Esophagus mucosa (tissue), 1 donor: ENCODE results near the gene HOTAIR. TPM values are rescaled to one million over a fixed set of nuclear protein-coding genes. Genes with fewer than 3 reads are reported as not detected.

Source experiments
- ATAC-seq: fragments of 200-7000 bp; cut with Tn5 transposase; one replicate; pipeline ENCODE4 v1.9.1; 2020
- total RNA-seq: library from RNA; stranded (reverse); gene quantifications from one replicate; pipeline ENCODE4 v1.2.4, GENCODE V29; 2023
- donor health status: DM: yes; HTN: yes; CAD: no.

HOTAIR gene
- total RNA-seq, 1 donor from 2014 or later, result not detected

- ATAC-seq, result no peak
Observed at GRCh38 chr12:53941187-53941586, 33.6 kb downstream of the HOTAIR start.

DNA sequence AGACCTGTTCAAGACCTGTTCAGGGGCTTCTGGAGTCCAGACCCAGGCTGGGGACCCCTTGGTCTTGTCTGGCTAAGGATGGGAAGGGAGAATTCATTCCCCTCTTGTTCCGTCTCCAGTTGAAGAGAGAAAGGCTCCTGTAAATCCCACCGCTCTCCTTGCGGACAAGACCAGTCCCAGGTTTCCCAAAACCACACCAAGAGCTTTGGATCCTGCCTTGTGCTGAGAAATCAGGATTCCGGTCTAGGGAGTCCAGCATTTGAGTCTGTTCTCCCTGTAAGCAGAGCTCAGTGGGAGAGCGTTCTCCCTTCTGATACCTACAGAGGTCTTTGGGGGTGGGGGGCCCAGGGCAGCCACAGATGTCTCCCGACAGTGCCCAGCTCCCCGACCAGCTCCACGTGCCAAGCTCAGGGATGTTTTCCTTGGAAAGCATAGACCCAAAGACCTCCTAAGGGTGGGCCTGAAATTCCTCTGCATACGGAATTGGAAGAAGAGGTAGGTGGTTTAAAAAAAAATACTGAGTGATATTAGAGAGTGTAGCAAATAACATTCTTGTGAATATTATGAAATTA, 34.2 kb downstream of the HOTAIR start:
- no peak for ATAC-seq

GRCh38 chr12:53939141-53940108, 35.3 kb downstream of the HOTAIR start:
- peak; percentile 75 for ATAC-seq

- peak; percentile 93 for ATAC-seq
Observed at GRCh38 chr12:53938326-53939140, 36.2 kb downstream of the HOTAIR start, which contains the start of gene HOXC13. Gene HOXC13, plus strand, starts transcription at chr12:53938831. Its CDS starts 76 bp downstream, at chr12:53938907.

DNA sequence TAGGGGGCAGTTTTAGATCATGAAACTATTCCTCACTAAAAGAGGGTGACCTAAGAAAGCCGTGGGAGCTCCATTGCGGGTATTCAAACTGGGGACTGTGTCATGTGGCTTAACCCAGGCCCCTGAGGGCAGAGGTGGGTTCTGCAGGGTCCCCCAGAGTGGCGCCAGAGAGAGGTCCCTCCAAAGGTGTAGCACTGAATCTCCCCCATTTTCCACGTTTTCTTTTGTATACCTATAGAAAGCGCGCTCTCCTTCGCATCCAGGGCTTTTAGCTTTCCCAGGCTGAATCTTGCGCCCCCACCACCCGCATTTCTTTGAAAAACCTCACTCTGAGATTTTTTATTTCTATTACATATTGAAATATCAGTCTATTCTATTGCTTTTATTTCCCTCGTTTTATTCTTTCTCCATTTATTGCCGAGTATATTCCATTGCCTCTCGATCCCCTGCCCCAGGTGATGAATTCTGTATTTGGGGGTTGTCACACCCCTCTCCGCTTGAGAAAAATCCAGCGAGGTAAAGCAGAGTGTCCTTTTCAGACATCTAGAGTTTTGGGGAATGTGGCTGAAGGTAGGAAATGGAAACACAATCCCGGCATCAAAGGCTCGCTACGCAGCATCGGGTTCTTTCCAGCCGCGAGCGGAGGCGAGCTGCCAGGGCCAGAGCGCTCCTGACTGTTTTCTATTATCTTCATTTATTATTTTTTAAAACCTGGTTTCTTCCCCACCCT, 37.0 kb downstream of the HOTAIR start:
- ATAC-seq, result no peak

DNA sequence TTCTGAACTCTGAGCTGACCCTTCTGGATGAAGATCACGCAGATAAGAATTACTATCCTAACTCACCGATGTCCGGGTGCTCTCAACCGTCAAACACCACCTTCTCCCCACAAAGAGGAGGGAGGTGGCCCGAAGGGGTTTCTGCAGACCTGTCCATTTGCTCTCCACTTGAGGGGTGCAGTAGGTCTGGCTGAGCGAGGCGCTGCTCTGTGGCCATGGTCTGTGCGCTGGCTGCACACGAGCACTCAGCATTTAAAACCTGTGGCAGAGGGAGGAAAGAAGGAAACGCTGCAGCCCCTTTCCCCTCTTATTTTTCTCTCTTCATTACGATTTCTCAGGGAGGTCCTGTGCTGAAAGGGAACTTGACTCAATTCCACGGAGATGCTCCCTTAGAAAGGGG, 37.7 kb downstream of the HOTAIR start:
- no peak for ATAC-seq

GRCh38 chr12:53935383-53936341, 39.1 kb downstream of the HOTAIR start:
- ATAC-seq, result no peak

DNA sequence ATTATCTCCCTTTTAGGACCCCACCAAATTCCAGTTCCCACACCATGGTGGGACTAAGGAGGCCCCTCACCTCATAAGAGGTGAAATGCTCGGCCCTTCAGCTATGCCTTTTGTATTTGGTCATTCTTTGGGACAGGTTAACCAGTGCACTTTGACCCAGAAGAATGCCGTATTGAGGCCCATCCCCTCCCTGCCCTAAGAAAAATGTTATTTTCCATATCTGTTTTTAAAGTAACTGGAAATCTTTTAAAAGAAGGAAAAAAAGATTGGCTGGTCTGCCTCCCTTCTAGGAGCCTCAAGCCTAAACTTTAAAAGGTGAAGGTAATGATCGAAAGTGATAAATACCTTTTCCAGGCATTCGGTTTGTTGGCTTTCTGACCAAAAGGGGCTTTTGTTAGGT, 41.8 kb downstream of the HOTAIR start:
- no peak for ATAC-seq

- no peak for ATAC-seq
Observed at GRCh38 chr12:53931844-53932581, 42.7 kb downstream of the HOTAIR start.

DNA sequence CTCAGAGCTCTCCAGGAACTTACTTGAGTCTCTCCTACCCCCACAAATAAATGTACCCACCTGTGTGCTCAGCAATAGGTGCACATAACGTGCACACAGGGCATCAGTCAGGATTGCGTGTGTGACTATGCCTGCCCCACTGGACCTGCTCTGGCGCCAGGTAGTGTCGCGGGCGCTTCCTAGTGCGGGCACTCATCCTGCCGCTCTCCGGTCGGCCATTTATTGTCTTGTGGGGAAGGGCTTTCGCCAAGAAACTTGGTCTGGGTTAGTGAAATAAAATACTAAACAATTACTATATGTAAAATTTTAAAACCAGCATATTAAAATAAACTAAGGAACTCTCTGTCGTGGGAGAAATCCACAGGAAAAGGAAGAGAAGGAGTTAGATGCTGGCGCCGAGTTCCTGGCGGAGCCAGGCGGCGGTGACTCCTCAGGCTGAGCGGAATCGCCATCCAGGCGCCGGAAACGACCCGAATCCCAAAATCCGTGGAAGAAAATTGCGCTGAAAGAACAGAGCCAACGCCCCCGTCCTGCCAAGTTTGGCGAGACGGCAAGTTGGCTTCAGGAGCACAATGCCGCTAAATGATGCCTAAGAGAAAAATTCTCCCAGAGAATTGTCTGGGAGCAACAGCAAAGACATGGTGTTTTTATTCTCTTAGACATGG, 44.0 kb downstream of the HOTAIR start:
- ATAC-seq, result no peak

DNA sequence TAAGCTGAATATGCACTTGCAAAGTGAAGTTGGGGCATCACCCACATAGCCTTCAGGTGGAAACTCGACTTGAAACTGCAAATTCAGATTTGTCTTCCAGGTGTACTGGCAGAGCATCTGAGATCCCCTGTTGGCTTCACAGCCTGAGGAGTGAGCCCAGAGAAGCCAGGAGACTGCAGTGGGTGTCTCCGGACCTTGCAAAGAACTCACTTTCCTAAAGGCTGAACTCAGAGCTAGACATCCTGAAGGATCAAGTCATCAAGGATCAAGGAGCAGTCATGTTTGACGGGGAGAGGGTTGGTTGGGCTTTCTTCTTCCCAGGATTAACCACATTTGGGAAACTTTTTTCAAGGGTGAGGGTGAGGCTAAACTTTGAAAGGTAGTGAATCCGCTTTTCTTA, 45.2 kb downstream of the HOTAIR start:
- ATAC-seq, result no peak

- ATAC-seq, result no peak
Observed at GRCh38 chr12:53928054-53928835, 46.5 kb downstream of the HOTAIR start.

GRCh38 chr12:53927220-53928029, 47.3 kb downstream of the HOTAIR start:
- ATAC-seq, result no peak

- ATAC-seq, result no peak
Observed at GRCh38 chr12:53924521-53925405, 50.0 kb downstream of the HOTAIR start.

GRCh38 chr12:53916788-53917655, 57.7 kb downstream of the HOTAIR start:
- ATAC-seq, result no peak
